ENCODE measurements around the gene FBXO24. TPM values are rescaled to one million over a fixed set of nuclear protein-coding genes. Genes with fewer than 3 reads are reported as not detected.

FBXO24 gene
- total RNA-seq, 1 donor from 2014 or later = 0.07 TPM

Other genes with a start within 250 kb of the FBXO24 start
- gene PILRB, start 228.2 kb upstream of the FBXO24 start, total RNA-seq = 3.4 and 10.8 TPM in 2 replicates
- gene PILRA, start 212.8 kb upstream of the FBXO24 start, total RNA-seq = 0.13 TPM in 1 of 2 replicates, not detected in the other
- gene ZCWPW1, start 157.6 kb upstream of the FBXO24 start, total RNA-seq = 0.42 and 0.53 TPM in 2 replicates
- 48.3 and 50.6 TPM in 2 replicates for gene MEPCE, start 156.5 kb upstream of the FBXO24 start, total RNA-seq
- 26.1 and 30.5 TPM in 2 replicates for gene PPP1R35, start 149.8 kb upstream of the FBXO24 start, total RNA-seq
- gene SPACDR, start 122.1 kb upstream of the FBXO24 start, total RNA-seq = 1.2 TPM in 2 replicates
- gene TSC22D4, start 107.1 kb upstream of the FBXO24 start, total RNA-seq = 31.1 and 35.0 TPM in 2 replicates
- 2.0 and 4.2 TPM in 2 replicates for gene NYAP1, start 102.4 kb upstream of the FBXO24 start, total RNA-seq
- 27.1 and 36.5 TPM in 2 replicates for gene AGFG2, start 47.1 kb upstream of the FBXO24 start, total RNA-seq
- gene SAP25, start 12.4 kb upstream of the FBXO24 start, total RNA-seq = 0.11 TPM in 1 of 2 replicates, not detected in the other
- gene LRCH4, start 199 bp upstream of the FBXO24 start, total RNA-seq = 7.3 and 9.6 TPM in 2 replicates
- 0.35 and 0.53 TPM in 2 replicates for gene PCOLCE, start 16.0 kb downstream of the FBXO24 start, total RNA-seq
- gene MOSPD3, start 26.2 kb downstream of the FBXO24 start, total RNA-seq = 4.3 and 4.6 TPM in 2 replicates
- 0.33 and 0.85 TPM in 2 replicates for gene TFR2, start 55.2 kb downstream of the FBXO24 start, total RNA-seq
- gene ACTL6B, start 70.1 kb downstream of the FBXO24 start, total RNA-seq = not detected in 2 replicates
- 90.3 and 115 TPM in 2 replicates for gene GNB2, start 87.4 kb downstream of the FBXO24 start, total RNA-seq
- 15.8 TPM in 2 replicates for gene GIGYF1, start 107.9 kb downstream of the FBXO24 start, total RNA-seq
- 54.5 and 54.6 TPM in 2 replicates for gene POP7, start 119.8 kb downstream of the FBXO24 start, total RNA-seq
- gene EPO, start 134.1 kb downstream of the FBXO24 start, total RNA-seq = not detected in 2 replicates
- gene ZAN, start 147.3 kb downstream of the FBXO24 start, total RNA-seq = not detected in 2 replicates
- gene EPHB4, start 241.2 kb downstream of the FBXO24 start, total RNA-seq = 184 and 276 TPM in 2 replicates

Data from pulmonary artery endothelial cell (primary cell).